ENCODE data around the gene SSC5D.

The SSC5D gene

DNA sequence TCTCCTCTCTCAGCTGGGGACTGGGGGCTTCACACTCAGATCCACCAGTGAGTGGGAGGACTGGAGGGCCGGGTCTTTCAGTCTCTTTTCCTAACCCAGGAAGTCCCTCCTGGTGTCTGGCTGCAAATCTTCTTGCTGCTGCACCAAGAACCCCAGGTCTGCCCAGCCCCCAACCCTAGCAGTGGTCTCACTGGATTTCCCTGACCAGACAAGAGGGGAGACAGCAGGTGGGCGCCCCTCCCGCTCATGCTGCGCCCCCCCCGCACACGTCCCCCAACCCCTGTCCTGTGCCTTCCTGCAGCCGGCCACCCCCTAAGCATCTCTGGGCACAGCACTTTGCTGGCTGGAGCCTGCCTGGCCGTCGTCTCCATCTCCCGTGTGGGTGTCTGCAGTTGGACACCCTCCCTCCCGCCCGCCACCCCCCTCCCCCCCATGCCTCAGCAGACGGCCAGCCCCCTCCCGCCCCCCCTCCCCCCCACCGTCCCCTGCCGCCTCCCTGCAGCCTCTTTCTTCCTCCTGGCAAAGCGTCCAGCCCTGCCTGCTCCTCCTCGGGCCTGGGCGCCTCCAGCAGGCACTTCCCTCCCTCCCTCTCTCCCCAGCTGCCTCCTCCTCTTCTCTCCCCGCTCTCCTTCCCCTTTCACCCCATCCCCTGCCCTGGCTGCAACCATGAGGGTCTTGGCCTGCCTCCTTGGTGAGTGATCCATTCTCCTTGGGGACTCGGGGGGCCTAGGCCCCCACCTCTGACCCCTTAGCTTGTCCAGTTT lies at the start of gene SSC5D:
SSC5D (plus strand) TSS at position 513 of the 764 bp plus-strand sequence; CDS start at position 667, 154 bp downstream.
- TF ChIP-seq, protein P1, sequence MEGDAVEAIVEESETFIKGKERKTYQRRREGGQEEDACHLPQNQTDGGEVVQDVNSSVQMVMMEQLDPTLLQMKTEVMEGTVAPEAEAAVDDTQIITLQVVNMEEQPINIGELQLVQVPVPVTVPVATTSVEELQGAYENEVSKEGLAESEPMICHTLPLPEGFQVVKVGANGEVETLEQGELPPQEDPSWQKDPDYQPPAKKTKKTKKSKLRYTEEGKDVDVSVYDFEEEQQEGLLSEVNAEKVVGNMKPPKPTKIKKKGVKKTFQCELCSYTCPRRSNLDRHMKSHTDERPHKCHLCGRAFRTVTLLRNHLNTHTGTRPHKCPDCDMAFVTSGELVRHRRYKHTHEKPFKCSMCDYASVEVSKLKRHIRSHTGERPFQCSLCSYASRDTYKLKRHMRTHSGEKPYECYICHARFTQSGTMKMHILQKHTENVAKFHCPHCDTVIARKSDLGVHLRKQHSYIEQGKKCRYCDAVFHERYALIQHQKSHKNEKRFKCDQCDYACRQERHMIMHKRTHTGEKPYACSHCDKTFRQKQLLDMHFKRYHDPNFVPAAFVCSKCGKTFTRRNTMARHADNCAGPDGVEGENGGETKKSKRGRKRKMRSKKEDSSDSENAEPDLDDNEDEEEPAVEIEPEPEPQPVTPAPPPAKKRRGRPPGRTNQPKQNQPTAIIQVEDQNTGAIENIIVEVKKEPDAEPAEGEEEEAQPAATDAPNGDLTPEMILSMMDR (IDR thresholded peaks at IDR 0.05; ENCODE audit: low read depth, low read length) = no peak
- peak; percentile 51 to 72 for DNase-seq (ENCODE audit: low read depth in 2 of 2)
- peak within 1 kb of the TSS; percentile 15 to 43 for H3K4me3 ChIP-seq (replicated peaks in 1 of 2; ENCODE audit: low read depth in 2 of 2, low read length in 2 of 2)

DNA sequence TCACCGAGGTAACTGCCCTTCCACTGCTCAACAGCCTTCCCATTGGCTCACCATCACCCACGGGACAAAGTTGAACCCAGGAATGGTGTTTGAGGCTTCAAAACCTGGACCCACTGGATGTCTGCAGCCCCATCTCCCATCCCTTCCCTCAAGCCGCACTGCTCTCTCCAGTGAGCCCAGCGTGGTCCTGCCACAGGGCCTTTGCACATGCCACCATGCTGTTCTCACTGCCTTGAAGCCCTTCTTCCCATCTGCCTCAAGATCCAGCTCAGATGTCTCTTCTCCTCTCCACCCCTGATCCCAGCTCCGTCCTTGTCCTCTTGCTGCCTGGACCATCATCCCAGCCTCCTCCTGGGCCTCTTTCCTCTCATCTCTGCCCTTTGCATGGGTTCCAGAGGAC lies 49.2 kb upstream of the SSC5D start:
- TF ChIP-seq, protein P1 (IDR thresholded peaks at IDR 0.05; ENCODE audit: low read depth, low read length) = no peak
- H3K4me3 ChIP-seq (replicated peaks in 1 of 2; ENCODE audit: low read depth in 2 of 2, low read length in 2 of 2) = no peak overlapping the region
- DNase-seq (ENCODE audit: low read depth in 2 of 2) = no peak

DNA sequence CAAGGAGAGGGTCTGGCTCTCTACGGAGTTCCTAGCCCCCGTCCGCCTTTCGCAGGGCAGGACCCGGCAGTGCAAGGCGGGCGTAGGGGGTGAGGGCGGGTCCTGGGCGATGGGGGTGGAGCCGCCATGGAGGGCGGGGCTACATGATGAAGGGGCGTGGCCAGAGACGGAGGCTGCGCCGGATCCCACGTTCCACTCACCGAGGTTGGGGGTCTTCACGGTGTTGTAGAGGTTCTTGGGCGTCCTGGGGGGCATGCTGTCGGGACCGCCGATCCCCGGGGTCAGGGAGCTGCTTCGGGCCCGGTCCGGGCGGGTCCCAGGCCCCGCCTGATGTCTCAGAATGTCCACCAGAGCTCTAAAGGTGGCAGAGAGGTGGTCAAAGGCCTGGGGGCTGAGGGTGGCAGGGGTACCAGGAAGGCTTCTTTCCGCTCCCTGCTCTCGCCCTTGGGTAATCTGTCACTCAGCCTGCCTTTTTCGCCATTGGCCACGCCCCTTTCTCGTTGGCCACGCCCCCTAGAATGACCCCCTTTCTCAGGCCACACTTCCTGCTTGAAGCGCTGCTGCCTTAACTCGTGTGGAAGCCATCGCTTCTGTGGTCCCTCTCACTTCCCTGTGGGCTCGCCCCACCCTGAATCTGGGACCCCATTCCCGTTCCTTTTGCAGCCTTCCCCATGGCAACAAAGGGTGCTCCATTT lies 47.7 kb upstream of the SSC5D start:
- no peak overlapping the region for H3K4me3 ChIP-seq (replicated peaks in 1 of 2; ENCODE audit: low read depth in 2 of 2, low read length in 2 of 2)
- TF ChIP-seq, protein P1 (IDR thresholded peaks at IDR 0.05; ENCODE audit: low read depth, low read length) = no peak
- DNase-seq (ENCODE audit: low read depth in 2 of 2) = no peak

DNA sequence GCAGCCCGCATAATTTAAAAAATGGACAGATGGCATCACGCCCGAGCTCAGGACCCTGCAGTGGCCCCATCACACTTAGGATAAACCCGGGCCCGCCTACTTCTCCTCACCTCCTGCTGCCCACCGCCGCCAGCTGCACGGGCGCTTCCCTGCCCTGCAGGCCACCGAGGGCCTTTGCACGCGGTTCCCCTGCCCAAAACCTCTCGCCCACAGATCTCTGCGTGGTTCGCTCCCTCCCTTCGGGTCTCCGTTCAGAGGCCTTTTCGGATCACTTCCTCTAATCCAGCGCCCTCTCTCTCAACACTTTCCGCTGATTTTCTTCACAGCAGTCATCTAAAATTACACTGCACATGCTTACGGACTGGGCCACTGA lies 46.9 kb upstream of the SSC5D start:
- no peak overlapping the region for H3K4me3 ChIP-seq (replicated peaks in 1 of 2; ENCODE audit: low read depth in 2 of 2, low read length in 2 of 2)
- no peak for DNase-seq (ENCODE audit: low read depth in 2 of 2)
- TF ChIP-seq, protein P1 (IDR thresholded peaks at IDR 0.05; ENCODE audit: low read depth, low read length) = no peak

DNA sequence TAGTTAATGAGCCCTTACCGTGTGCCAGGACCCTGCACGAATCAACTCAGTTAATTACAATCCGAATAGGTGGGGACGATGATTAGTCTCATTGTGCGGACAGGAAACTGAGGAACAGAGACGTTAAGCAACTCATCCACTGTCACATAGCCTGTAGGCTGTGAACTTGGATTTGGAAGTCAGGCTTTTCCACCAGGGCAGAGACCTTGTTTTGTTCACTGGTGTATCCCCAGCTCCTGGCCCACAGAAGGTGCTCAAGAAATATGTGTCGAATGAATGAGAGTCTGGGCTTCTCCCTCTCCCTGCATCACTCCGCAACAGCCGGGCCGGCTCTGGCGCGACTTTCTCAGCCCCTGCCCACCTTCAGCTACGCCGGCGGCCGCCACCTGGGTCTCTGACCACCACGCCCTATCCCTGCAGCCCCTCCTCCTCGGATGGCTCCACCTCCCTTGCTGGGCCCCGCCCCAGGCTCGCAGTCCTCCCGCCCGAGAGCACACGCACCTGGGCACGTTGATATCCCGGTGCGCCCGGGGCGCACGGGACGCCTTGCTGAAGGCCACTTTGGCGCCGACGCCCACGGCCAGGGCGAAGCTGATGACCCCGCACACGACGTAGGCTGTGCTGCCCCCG lies 46.4 kb upstream of the SSC5D start:
- no peak overlapping the region for H3K4me3 ChIP-seq (replicated peaks in 1 of 2; ENCODE audit: low read depth in 2 of 2, low read length in 2 of 2)
- DNase-seq (ENCODE audit: low read depth in 2 of 2) = no peak
- TF ChIP-seq, protein P1 (IDR thresholded peaks at IDR 0.05; ENCODE audit: low read depth, low read length) = no peak

DNA sequence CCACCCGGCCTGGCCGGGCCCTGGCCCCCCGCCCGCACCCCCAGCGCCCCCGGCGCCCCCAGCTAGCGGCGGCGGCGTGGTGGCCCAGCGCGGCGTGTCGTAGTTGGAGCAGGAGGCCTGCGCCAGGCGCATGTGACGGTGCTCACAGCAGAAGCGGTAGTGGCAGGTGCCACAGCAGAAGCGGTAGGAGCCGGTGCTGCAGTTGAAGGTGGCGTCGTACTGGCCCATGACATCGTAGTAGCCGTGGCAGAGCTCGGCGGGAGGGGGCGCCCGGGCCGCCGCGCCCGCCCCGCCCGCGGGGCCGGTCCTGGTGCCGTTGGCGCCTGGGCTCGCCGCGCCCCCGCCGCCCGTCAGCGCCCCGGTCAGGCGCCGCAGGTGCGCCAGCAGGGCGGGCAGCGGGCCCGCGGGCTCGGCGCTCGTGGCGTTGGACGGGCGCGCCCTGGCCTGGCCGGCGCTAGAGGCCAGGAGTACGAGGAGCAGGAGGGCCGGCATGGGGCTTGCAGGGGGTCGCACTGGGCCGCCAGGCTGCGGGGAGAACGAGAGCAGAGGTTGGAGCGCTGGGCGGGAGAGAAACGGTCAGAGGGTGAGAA lies 45.8 kb upstream of the SSC5D start:
- no peak overlapping the region for H3K4me3 ChIP-seq (replicated peaks in 1 of 2; ENCODE audit: low read depth in 2 of 2, low read length in 2 of 2)
- TF ChIP-seq, protein P1 (IDR thresholded peaks at IDR 0.05; ENCODE audit: low read depth, low read length) = no peak
- no peak for DNase-seq (ENCODE audit: low read depth in 2 of 2)
